ENCODE measurements around the gene ZNF831. TPM values are rescaled to one million over a fixed set of nuclear protein-coding genes. Genes with fewer than 3 reads are reported as not detected.

The ZNF831 gene
- not detected in 2 replicates for total RNA-seq

GRCh38 chr20:59163631-59164530, at the start of gene ZNF831:
TSS of gene ZNF831 (plus strand) at chr20:59163821. CDS start at chr20:59191020, 27,199 bp downstream.

GRCh38 chr20:59300333-59301081, 136.9 kb downstream of the ZNF831 start, which contains the start of gene EDN3:
TSS of gene EDN3 (plus strand) at chr20:59300611. CDS start at chr20:59300813, 202 bp downstream.

Other genes with a start within 250 kb of the ZNF831 start
- gene NELFCD, start 182.6 kb upstream of the ZNF831 start, total RNA-seq = 51.9 and 66.9 TPM in 2 replicates
- 134 and 156 TPM in 2 replicates for gene CTSZ, start 156.6 kb upstream of the ZNF831 start, total RNA-seq
- gene TUBB1, start 144.4 kb upstream of the ZNF831 start, total RNA-seq = not detected in 2 replicates
- gene ATP5F1E, start 131.5 kb upstream of the ZNF831 start, total RNA-seq = 16.6 and 18.3 TPM in 2 replicates
- gene PRELID3B, start 121.0 kb upstream of the ZNF831 start, total RNA-seq = 80.6 and 84.9 TPM in 2 replicates
- gene EDN3, start 136.8 kb downstream of the ZNF831 start, total RNA-seq = 0.14 TPM in 1 of 2 replicates, not detected in the other